Activated CD4-positive, CD25-positive, alpha-beta regulatory T cell (primary cell): ENCODE data around the gene PLOD2.

Source experiments
- DNase-seq, 4 experiments: peaks; one replicate each; lab custom pipeline; 2025; lab: John Stamatoyannopoulos, UW

PLOD2 gene

DNA sequence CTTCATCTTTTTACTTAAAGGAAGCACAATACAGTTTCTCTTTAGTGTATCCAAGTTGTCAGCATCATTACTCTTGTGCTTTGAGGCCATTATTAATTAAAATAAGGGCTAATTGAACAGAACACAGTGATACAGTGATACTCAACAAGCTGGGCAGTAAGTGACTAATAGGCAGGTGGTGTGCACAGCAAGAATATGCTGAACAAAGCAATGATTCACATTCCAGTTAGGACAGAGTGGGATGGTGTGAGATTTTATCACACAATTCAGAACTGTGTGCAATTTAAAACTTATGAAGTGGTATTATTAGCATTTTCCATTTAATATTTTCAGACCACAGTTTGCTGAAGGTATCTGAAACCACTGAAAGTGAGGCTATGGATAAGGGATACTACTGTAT, 116.9 kb downstream of the PLOD2 start:
- DNase-seq: no peak

- DNase-seq: no peak
Observed at GRCh38 chr3:146040630-146041029, 120.4 kb downstream of the PLOD2 start.

DNA sequence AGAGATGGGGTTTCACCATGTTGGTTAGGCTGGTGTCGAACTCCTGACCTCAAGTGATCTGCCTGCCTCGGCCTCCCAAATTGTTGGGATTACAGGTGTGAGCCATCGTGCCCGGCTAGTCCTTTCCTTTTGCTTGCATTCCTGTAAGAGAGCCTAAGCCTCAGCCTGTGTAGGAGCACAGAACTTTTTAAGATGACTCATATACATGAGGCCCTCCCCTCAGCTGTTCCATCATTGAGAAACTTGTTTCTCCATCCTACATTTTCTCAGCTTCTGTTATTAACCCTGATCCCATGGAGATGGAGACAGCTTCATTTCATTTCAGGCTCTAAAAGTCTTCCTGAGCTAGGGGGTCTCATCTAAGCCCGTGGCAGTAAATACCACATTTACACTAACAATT, 123.3 kb downstream of the PLOD2 start:
- DNase-seq: no peak

DNA sequence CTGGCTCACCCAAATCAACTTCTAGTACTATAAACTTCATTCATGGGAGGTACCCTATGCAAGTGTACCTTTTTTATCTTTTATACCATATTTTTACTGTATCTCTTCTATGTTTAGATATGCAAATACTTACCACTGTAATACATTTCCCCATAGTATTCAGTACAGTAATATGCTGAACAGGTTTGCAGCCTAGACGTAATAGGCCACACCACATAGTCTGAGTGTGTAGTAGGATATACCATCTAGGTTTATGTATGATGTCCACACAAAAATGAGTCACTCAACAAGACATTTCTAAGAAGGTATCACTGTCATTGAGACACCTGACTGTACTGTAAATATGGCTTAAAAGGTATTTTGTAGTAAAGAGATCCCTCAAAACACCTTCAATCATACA, 124.7 kb downstream of the PLOD2 start:
- no peak for DNase-seq

DNA sequence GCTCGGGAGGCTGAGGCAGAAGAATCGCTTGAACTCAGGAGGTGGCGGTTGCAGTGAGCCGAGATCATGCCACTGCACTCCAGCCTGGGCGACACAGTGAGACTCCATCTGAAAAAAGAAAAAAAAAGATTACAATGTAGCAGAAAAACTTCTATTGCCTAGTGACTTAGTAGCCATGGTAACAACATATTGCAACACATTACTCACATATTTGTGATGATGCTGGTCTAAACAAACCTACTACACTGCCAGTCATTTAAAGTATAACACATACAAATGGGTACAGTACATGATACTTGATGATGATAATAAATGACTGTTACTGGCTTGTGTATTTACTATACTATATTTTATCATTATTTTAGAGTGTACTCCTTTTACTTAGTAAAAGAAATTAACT, 125.6 kb downstream of the PLOD2 start:
- DNase-seq: no peak

- DNase-seq: no peak
Observed at GRCh38 chr3:146033950-146034349, 127.0 kb downstream of the PLOD2 start.

DNA sequence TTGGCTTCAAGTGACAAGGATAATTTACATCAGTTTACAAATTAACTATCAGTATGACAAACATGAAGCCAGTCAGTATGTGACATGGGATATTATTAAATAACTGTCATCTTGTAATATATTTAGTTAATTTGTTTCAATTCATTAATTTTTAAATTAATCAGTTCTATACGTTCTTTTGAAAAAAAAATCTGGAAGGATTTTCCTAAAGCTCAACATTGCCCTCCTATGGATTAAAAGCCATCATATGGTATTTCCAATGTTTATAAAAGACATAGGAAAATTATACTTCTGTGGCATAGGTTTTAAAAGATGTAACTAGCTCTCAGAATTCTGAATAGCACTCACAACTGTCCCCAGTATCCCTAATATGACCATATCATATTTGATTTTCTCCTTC, 134.4 kb downstream of the PLOD2 start:
- no peak for DNase-seq

GRCh38 chr3:146024260-146024659, 136.7 kb downstream of the PLOD2 start:
- no peak for DNase-seq

- no peak for DNase-seq
Observed at GRCh38 chr3:146020969-146021368, 140.0 kb downstream of the PLOD2 start.

DNA sequence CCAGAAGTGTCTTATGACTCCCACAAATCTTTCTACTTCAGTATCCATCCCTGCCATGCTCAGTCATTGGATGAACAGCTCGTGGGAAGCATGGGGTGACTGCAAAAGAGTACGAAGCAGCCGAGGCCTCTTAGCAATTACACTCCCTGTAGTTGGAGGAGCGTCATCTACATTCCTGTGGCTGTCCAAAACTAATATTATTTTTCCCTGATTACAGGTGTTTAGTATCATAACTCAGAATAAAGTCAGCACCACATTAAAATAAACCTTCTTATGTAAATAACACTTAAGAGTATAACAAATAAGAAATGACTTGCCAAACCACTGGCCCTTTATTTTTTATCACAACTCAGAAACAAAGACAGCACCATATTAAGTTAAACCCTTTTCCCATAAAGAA, 141.5 kb downstream of the PLOD2 start:
- no peak for DNase-seq
